GM12878 (cell line): Measurements from ENCODE around the gene UST. TPM values are rescaled to one million over a fixed set of nuclear protein-coding genes. Genes with fewer than 3 reads are reported as not detected.

ENCODE experiments used
- ATAC-seq: fragments of 200-7000 bp; cut with Tn5 transposase; 3 replicates; pipeline ENCODE4 v1.9.1; 2020; ENCODE audit warnings: mild to moderate bottlenecking, moderate library complexity
- BruUV-seq: library from RNA; stranded (reverse); fragments of 400-500 nt; replicated peaks from 2 replicates; lab custom pipeline; 2021; lab: Mats Ljungman, UMichigan
- CTCF ChIA-PET: fragments of 300-600 bp; sonication (Branson Sonifier 250); formaldehyde crosslinking; extraction: SDS; loops from one replicate; lab custom pipeline; 2021; ENCODE audit warnings: inconsistent platforms; lab: Yijun Ruan, JAX
- POLR2A ChIA-PET: fragments of 350-600 bp; formaldehyde crosslinking; extraction: SDS; loops from one replicate; lab custom pipeline; 2021; ENCODE audit warnings: inconsistent platforms; lab: Charles Lee
- RAD21 ChIA-PET: fragments of 300-600 bp; sonication (Branson Sonifier 250); formaldehyde crosslinking; loops from one replicate; lab custom pipeline; 2023; ENCODE audit warnings: antibody characterized with exemption; ENCODE audit not compliant: unreplicated experiment; lab: Charles Lee
- SMC1A ChIA-PET: fragments of 300-600 bp; sonication (Branson Sonifier 250); formaldehyde crosslinking; loops from one replicate; lab custom pipeline; 2023; ENCODE audit not compliant: unreplicated experiment, uncharacterized antibody; lab: Charles Lee
- DNase-seq: peaks from one replicate; pipeline ENCODE4 v3.0.0-alpha.2; 2011; ENCODE audit warnings: low read depth, low spot score
- FAIRE-seq: peaks from 3 replicates; lab custom pipeline; 2011; peaks lifted over from hg19 to GRCh38; lab: Jason Lieb, UNC
- H2AFZ ChIP-seq: 2 replicates; pipeline ENCODE4 v1.6.0; 2011; ENCODE audit warnings: low read depth, low read length, control low read depth; ENCODE audit not compliant: control insufficient read depth
- H3K27ac ChIP-seq: 2 replicates; pipeline ENCODE4 v1.5.1; 2011; ENCODE audit warnings: control low read depth; ENCODE audit not compliant: control insufficient read depth, insufficient read depth
- H3K27me3 ChIP-seq, 2 experiments: replicated peaks in 1 of 2; 2 replicates each; pipeline versions ENCODE4 v1.6.0 to v1.6.1; 2011; ENCODE audit warnings: low read length in 1 of 2; ENCODE audit not compliant: control insufficient read depth in 2 of 2, insufficient read depth in 2 of 2
- H3K36me3 ChIP-seq, 2 experiments: 2 replicates each; pipeline ENCODE4 v1.5.1; 2011; ENCODE audit warnings: low read length in 1 of 2; ENCODE audit not compliant: control insufficient read depth in 2 of 2, insufficient read depth in 2 of 2
- H3K4me1 ChIP-seq: 2 replicates; pipeline ENCODE4 v1.6.1; 2011; ENCODE audit warnings: mild to moderate bottlenecking, low read length, moderate library complexity, mixed read lengths; ENCODE audit not compliant: control insufficient read depth, insufficient read depth
- H3K4me2 ChIP-seq: 2 replicates; pipeline ENCODE4 v1.6.0; 2011; ENCODE audit warnings: control low read depth; ENCODE audit not compliant: control insufficient read depth, insufficient read depth
- H3K4me3 ChIP-seq: fragments of 200-600 bp; sonication (generic); 2 replicates; pipeline ENCODE4 v1.5.1; 2016
- H3K79me2 ChIP-seq: 2 replicates; pipeline ENCODE4 v1.6.0; 2011; ENCODE audit warnings: low read length; ENCODE audit not compliant: control insufficient read depth, insufficient read depth
- H3K9ac ChIP-seq: 2 replicates; pipeline ENCODE4 v1.8.0; 2011; ENCODE audit warnings: low read length, control low read depth, mixed read lengths; ENCODE audit not compliant: control insufficient read depth, insufficient read depth
- H3K9me3 ChIP-seq: replicated peaks from 3 replicates; pipeline ENCODE4 v1.5.1; 2011; ENCODE audit warnings: mild to moderate bottlenecking, low read length; ENCODE audit not compliant: control insufficient read depth, insufficient read depth
- H4K20me1 ChIP-seq: 2 replicates; pipeline ENCODE4 v1.6.0; 2011; ENCODE audit not compliant: control insufficient read depth, insufficient read depth
- EP300 ChIP-seq, 2 experiments: fragments of 150-350 bp in 1 of 2; IDR thresholded peaks; 2 replicates each; pipeline ENCODE4 v1.6.1; 2011 to 2012; ENCODE audit warnings: low read depth in 2 of 2, low read length in 2 of 2, borderline replicate concordance in 1 of 2, improper control_type of control experiment in 1 of 2, inconsistent platforms in 1 of 2; ENCODE audit not compliant: control insufficient read depth in 1 of 2
- FOXM1 ChIP-seq: IDR thresholded peaks from 2 replicates; pipeline ENCODE4 v1.6.1; 2012; ENCODE audit warnings: low read depth, mild to moderate bottlenecking, inconsistent platforms, low read length, moderate library complexity
- IRF5 ChIP-seq: fragments of 450-650 bp; IDR thresholded peaks from 2 replicates; pipeline ENCODE4 v1.6.1; 2017; ENCODE audit warnings: borderline replicate concordance
- KLF5 ChIP-seq: fragments of 450-650 bp; IDR thresholded peaks from 2 replicates; pipeline ENCODE4 v1.6.1; 2014; ENCODE audit warnings: mild to moderate bottlenecking; ENCODE audit not compliant: partially characterized antibody
- RAD51 ChIP-seq: fragments of 450-650 bp; IDR thresholded peaks from 2 replicates; pipeline ENCODE4 v1.6.1; 2016; ENCODE audit warnings: moderate library complexity, mild to moderate bottlenecking, inconsistent platforms
- SP1 ChIP-seq: IDR thresholded peaks from one replicate; pipeline ENCODE4 v1.6.1; 2011; ENCODE audit warnings: low read depth, low read length
- SPI1 ChIP-seq: IDR thresholded peaks from 2 replicates; pipeline ENCODE4 v1.6.1; 2011; ENCODE audit warnings: low read depth, mild to moderate bottlenecking, low read length, moderate library complexity, borderline replicate concordance; ENCODE audit not compliant: insufficient read depth
- ZNF274 ChIP-seq: IDR thresholded peaks from one replicate; pipeline ENCODE4 v1.8.0; 2011; ENCODE audit not compliant: insufficient read length, insufficient read depth
- WGBS: methylation state at CpG from one replicate; pipeline ENCODE4 v1.1.6; 2016; ENCODE audit warnings: low lambda C conversion rate; ENCODE audit not compliant: insufficient replicate concordance, insufficient coverage; ENCODE audit errors: missing lambda C conversion rate; 5-methylcytosine and 5-hydroxymethylcytosine counted together
- in situ Hi-C: fragments of 300-500 bp; cut with MboI; formaldehyde crosslinking; loops from 9 replicates; pipeline ENCODE4 v1.14.3; 2018; ENCODE audit warnings: mixed read lengths
- intact Hi-C: fragments of 100-400 bp; cut with micrococcal nuclease; formaldehyde crosslinking; loops from one replicate; pipeline ENCODE4 v1.14.2; 2022; ENCODE audit not compliant: unreplicated experiment
- polyA plus RNA-seq, 11 experiments: library from polyadenylated mRNA; depleted of rRNA in 4 of 11; unstranded in 6 of 11; stranded (reverse) in 5 of 11; fragments of >200 nt; fragmentation: Nextera tagmentation in 4 of 11; fragmentation: Illumina TruSeq in 1 of 11; extraction: Ambion mirVana in 4 of 11; extraction: Trizol in 1 of 11; gene quantifications; 1 replicate in 1 of 11; 2 replicates in 10 of 11; pipeline versions ENCODE4 v1.2.1 to v1.2.3, GENCODE V29; 2011 to 2016; ENCODE audit warnings: inconsistent platforms in 2 of 11, missing spikeins in 2 of 11, low read depth in 1 of 11
- total RNA-seq, 4 experiments: library from RNA; depleted of rRNA in 3 of 4; stranded (reverse); fragments of >200 nt in 3 of 4; fragmentation: Illumina TruSeq in 1 of 4; extraction: Trizol in 1 of 4; gene quantifications; 2 replicates each; pipeline versions ENCODE4 v1.2.1 to v1.2.3, GENCODE V29; 2013 to 2021
- TF ChIP-seq, protein P1 (sequence below): IDR thresholded peaks from 2 replicates; pipeline ENCODE4 v1.6.1; 2012; ENCODE audit warnings: improper control_type of control experiment, low read depth, low read length; ENCODE audit not compliant: insufficient replicate concordance

UST gene
- total and polyA plus RNA-seq, 10 of the 15 experiments (the other 5 are each of a cell fraction or from before 2014, with no cell fraction given), result 0.74 to 43.3 (median 2.2) TPM

DNA sequence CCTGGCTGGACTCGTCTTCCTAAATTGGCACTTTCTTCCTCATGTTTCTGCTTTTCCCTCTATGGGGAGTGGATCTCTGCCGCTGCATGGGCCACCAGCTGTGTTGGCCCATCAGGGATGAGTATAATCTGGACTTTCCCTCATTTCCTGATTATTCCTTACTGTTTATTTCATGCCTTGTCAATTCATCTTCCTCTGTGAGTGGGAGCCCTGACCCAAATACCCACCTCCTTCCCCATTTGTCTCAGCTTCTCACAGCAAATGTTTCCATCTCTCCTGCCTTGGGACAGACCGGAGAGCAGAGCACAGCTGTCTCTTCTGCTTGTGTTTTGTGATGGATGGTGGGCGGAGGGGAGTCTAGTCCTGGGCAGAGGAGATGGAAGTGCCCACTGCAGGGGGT, 212.7 kb downstream of the UST start:
- intact Hi-C loops, result no loop called here
- no peak overlapping the region for H3K4me2 ChIP-seq
- in situ Hi-C loops, result no loop called here
- H4K20me1 ChIP-seq, result no peaks in the 10 kb centered on the region
- ChIA-PET SMC1A (no interaction called here), CTCF (no interaction called here), RAD21 (no interaction called here)
- H3K27me3 ChIP-seq, result no peaks in the 10 kb centered on the region
- 57% methylated on average over 4 of the region's 4 CpGs for WGBS
- no peak overlapping the region for H3K27ac ChIP-seq
- FAIRE-seq, result no peak
- no peaks in the 10 kb centered on the region for H3K79me2 ChIP-seq
- no peak for ATAC-seq
- H3K9ac ChIP-seq, result no peak overlapping the region
- peaks cover 3% of the 10 kb centered on the region; the same call in 2 of the 3 replicates for H3K9me3 ChIP-seq
- no peak for DNase-seq
- no peaks in the 10 kb centered on the region for H3K36me3 ChIP-seq
- TF ChIP-seq SPI1, result no peak
- no peak for TF ChIP-seq FOXM1
- TF ChIP-seq IRF5, result no peak
- TF ChIP-seq SP1, result no peak
- TF ChIP-seq ZNF274, result no peak
- TF ChIP-seq, protein P1, sequence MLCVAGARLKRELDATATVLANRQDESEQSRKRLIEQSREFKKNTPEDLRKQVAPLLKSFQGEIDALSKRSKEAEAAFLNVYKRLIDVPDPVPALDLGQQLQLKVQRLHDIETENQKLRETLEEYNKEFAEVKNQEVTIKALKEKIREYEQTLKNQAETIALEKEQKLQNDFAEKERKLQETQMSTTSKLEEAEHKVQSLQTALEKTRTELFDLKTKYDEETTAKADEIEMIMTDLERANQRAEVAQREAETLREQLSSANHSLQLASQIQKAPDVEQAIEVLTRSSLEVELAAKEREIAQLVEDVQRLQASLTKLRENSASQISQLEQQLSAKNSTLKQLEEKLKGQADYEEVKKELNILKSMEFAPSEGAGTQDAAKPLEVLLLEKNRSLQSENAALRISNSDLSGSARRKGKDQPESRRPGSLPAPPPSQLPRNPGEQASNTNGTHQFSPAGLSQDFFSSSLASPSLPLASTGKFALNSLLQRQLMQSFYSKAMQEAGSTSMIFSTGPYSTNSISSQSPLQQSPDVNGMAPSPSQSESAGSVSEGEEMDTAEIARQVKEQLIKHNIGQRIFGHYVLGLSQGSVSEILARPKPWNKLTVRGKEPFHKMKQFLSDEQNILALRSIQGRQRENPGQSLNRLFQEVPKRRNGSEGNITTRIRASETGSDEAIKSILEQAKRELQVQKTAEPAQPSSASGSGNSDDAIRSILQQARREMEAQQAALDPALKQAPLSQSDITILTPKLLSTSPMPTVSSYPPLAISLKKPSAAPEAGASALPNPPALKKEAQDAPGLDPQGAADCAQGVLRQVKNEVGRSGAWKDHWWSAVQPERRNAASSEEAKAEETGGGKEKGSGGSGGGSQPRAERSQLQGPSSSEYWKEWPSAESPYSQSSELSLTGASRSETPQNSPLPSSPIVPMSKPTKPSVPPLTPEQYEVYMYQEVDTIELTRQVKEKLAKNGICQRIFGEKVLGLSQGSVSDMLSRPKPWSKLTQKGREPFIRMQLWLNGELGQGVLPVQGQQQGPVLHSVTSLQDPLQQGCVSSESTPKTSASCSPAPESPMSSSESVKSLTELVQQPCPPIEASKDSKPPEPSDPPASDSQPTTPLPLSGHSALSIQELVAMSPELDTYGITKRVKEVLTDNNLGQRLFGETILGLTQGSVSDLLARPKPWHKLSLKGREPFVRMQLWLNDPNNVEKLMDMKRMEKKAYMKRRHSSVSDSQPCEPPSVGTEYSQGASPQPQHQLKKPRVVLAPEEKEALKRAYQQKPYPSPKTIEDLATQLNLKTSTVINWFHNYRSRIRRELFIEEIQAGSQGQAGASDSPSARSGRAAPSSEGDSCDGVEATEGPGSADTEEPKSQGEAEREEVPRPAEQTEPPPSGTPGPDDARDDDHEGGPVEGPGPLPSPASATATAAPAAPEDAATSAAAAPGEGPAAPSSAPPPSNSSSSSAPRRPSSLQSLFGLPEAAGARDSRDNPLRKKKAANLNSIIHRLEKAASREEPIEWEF, result no peak
- TF ChIP-seq KLF5, result no peak
- TF ChIP-seq RAD51, result no peak
- no peak for TF ChIP-seq EP300 (IDR thresholded peaks at IDR 0.05; ENCODE audit: borderline replicate concordance in 1 of 2, control insufficient read depth in 1 of 2, low read depth in 2 of 2, low read length in 2 of 2)
- TF ChIP-seq, all 136 proteins: peak for 0
- no TSS peak for BruUV-seq
- no peaks in the 10 kb centered on the region for H3K4me1 ChIP-seq
- no peak overlapping the region for H2AFZ ChIP-seq
- no peak overlapping the region for H3K4me3 ChIP-seq
- POLR2A ChIA-PET, result no interaction called here
